Omental fat pad (tissue), 4 donors: ENCODE results near the gene VIT. TPM values are rescaled to one million over a fixed set of nuclear protein-coding genes. Genes with fewer than 3 reads are reported as not detected.

Experiments used
- ATAC-seq: fragments of 150-250 bp; one replicate; pipeline ENCODE4 v1.9.1; 2016; ENCODE audit warnings: mild to moderate bottlenecking, moderate library complexity; ENCODE audit not compliant: low FRiP score
- DNase-seq: peaks from one replicate; pipeline ENCODE4 v3.0.0-alpha.2; 2019; ENCODE audit warnings: low spot score
- CTCF ChIP-seq, 3 donors: fragments of 450-650 bp; IDR thresholded peaks; one replicate each; pipeline ENCODE4 v1.5.1; 2016 to 2017; ENCODE audit warnings: antibody characterized with exemption in 3 of 3, mild to moderate bottlenecking in 3 of 3, moderate library complexity in 2 of 3
- total RNA-seq, 4 donors: library from RNA; depleted of rRNA; stranded (reverse); fragments of >200 nt; gene quantifications; one replicate each; pipeline ENCODE4 v1.1.0, GENCODE V29; 2016

The VIT gene
- total RNA-seq, 4 donors from 2014 or later: 10.2 to 36.4 (median 19.8) TPM

- DNase-seq: no peak
- ATAC-seq: no peak
Measured at GRCh38 chr2:36777272-36777671, 80.8 kb downstream of the VIT start.

DNA sequence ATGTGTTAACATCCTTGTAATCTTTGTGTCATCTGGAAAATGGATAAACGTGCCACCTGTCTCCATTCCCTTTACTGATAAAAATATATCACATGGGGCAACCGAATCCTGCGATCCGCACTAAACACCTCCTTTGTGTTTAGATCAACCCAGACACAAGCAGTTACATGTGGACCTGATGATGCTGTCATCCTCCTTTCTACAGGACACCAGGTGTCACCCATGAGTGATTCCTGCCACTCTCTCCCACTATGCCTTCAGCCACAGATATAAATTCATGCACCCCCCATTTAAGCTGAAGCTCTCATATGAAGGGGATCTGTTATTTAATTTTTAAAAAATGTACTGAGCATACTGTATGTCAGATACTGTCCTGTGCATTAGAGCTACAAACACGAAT is 81.3 kb downstream of the VIT start:
- ATAC-seq: no peak

More at GRCh38 chr2:36777272-36777671, 80.8 kb downstream of the VIT start:
- TF ChIP-seq CTCF (IDR thresholded peaks at IDR 0.05): no peak

DNA sequence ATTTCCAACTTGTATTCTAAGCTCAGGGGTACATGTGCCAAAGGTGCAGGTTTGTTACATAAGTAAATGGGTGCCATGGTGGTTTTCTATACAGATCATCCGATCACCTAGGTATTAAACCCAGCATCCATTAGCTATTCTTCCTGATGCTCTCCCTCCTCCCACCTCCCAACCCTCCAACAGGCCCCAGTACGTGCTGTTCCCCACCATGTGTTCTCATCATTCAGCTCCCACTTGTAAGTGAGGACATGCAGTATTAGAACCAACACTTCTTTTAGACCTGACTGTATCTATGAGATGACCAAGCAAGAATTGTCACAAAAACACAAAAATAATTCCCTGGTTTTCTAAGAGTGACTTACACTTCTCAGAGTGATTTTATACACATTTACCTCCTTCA is 83.0 kb downstream of the VIT start:
- ATAC-seq (no peak), DNase-seq (no peak)
- TF ChIP-seq CTCF (IDR thresholded peaks at IDR 0.05): no peak

More for the DNA sequence above, 81.3 kb downstream of the VIT start:
- no peak for DNase-seq
- TF ChIP-seq CTCF (IDR thresholded peaks at IDR 0.05): no peak

DNA sequence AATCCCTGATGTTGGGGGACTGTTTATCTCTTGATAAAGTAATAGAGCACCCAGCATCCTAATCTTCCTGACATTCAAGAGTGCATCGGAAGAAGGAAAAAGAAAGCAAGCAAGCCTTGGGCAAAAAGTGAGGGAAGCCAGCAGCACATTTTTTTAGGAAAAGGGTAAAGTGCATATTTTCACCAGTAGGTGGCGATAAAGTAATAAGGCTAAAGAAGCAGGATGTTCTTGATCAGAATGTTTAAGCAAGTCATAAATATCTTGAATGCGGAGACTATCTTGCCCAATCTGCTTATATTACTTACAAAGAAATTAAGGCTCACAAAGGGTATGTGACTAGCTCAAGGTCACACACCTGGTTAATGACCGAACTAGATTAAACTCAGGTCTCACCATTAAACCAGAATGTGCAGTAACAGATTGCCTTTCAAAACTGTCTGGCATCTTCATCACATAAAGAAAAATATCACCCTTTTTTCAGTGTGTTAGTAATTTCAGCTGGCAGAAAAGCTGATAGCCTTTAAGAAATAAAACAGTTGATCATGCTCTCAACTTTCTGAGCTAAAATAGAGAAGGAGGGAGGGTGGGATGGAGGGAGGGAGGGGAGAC is 83.8 kb downstream of the VIT start:
- ATAC-seq (no peak), DNase-seq (no peak)
- TF ChIP-seq CTCF (IDR thresholded peaks at IDR 0.05): no peak

- no peak for TF ChIP-seq CTCF (IDR thresholded peaks at IDR 0.05)
- no peak for DNase-seq
- ATAC-seq: no peak
Measured at GRCh38 chr2:36781907-36782720, 85.6 kb downstream of the VIT start.

DNA sequence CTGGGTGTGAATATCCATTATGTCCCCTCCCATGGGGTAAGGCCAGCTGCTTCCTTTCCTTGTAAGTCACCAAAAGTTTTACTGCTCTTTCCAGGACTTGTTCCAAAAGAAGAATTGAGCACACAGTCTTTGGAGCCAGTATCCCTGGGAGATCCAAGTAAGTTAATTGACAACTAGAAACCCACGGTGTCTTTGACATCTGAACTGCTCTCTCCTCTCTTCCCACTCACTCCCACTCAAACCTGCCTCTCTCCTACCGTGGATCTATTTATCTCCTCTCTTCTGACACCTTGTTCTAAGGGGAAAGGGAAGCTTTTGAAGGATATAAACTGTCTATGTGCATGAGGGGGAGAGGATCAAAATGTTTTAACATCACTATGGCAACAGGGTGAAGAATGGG is 86.7 kb downstream of the VIT start:
- DNase-seq: no peak
- ATAC-seq: no peak
- TF ChIP-seq CTCF (IDR thresholded peaks at IDR 0.05): no peak
